ENCODE results near the gene RNF130.

DNA sequence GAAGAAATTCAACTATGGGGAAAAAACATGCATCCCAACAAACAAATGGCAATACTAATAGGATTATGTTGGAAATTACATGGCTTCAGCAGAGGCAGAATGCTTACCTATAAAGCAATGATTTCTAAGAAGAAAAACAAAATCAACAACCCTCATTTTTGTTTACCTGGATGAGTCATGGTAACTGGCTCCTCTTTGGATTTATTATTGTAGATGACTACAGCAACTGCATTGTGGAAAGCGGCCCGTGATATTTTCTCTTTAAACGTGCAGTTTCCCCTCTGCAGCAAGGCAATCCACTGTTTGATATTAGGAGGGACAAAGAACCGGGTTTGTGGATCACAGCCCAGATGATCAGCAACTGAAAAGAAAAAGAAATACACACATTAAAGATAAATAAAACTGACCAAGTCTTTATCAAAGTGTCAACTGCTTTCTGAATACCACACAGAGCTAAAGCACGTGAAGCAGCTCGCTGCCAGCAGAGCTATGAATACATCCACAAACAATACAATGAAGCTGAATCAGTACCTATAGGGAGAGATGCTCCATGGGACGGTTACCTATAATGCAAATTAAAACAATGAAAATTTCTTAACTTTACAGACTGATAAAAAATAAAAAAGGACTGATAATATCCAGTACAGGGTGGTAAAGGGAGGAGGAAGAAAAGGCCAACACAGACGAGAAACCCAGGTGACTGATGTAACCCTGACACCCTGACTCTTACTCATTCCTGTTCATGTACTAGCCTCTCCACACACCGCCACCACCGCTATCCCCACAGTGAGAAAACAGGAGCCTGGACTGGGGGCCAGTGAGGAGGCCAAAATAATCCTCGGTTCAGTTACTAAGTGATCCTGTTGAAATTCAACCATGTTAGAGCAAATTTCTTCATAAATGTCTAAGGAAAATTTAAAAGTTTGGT is 31.0 kb downstream of the RNF130 start:
- TF ChIP-seq CTCF (IDR thresholded peaks at IDR 0.05; ENCODE audit: insufficient read depth, low read depth, low read length) (no peak), EZH2 (IDR thresholded peaks at IDR 0.05; ENCODE audit: insufficient read depth, low read length) (no peak)

Data from astrocyte (in vitro differentiated cells and primary cell).